Effector memory CD8-positive, alpha-beta T cell (primary cell): ENCODE data around the gene RGS19.

ENCODE experiments used
- ATAC-seq: fragments of 150-1000 bp; cut with Tn5 transposase; replicated peaks from 2 replicates; pipeline ENCODE4 v1.10.0; 2021; ENCODE audit warnings: mild to moderate bottlenecking, moderate library complexity
- DNase-seq, 3 experiments: peaks; one replicate each; pipeline ENCODE4 v3.0.0; 2021
- H3K27ac Mint-ChIP-seq, 2 donors: one replicate each; pipeline ENCODE4 v1.8.0; 2022; ENCODE audit warnings: mild to moderate bottlenecking in 2 of 2, mixed read lengths in 2 of 2, moderate library complexity in 2 of 2
- H3K27me3 Mint-ChIP-seq, 2 donors: one replicate each; pipeline ENCODE4 v1.8.0; 2022; ENCODE audit warnings: mixed read lengths in 2 of 2
- H3K36me3 Mint-ChIP-seq: one replicate; pipeline ENCODE4 v1.8.0; 2022; ENCODE audit warnings: mild to moderate bottlenecking, moderate library complexity, mixed read lengths; ENCODE audit not compliant: insufficient read depth
- H3K4me1 Mint-ChIP-seq, 2 donors: one replicate each; pipeline ENCODE4 v1.8.0; 2022; ENCODE audit warnings: low read depth in 2 of 2, mixed read lengths in 2 of 2
- H3K4me3 Mint-ChIP-seq, 2 donors: one replicate each; pipeline ENCODE4 v1.8.0; 2022; ENCODE audit warnings: mild to moderate bottlenecking in 2 of 2, mixed read lengths in 2 of 2, moderate library complexity in 2 of 2
- H3K9me3 Mint-ChIP-seq, 2 donors: one replicate each; pipeline ENCODE4 v1.8.0; 2022; ENCODE audit warnings: mixed read lengths in 2 of 2

Gene RGS19

GRCh38 chr20:64037199-64037497, 42.2 kb downstream of the RGS19 start:
- peaks cover 35% of the 10 kb centered on the region for H3K36me3 Mint-ChIP-seq
- no peaks in the 10 kb centered on the region for H3K9me3 Mint-ChIP-seq
- no peak for DNase-seq
- no peaks in the 10 kb centered on the region for H3K27me3 Mint-ChIP-seq
- no peak for ATAC-seq
- H3K4me1 Mint-ChIP-seq, result peaks cover 28 to 34% of the 10 kb centered on the region in 2 donors
- peak overlapping the region; percentile 69 to 75 for H3K4me3 Mint-ChIP-seq
- peak overlapping the region; percentile 81 to 85 for H3K27ac Mint-ChIP-seq

- no peaks in the 10 kb centered on the region for H3K27me3 Mint-ChIP-seq
- no peak for ATAC-seq
- peak overlapping the region; percentile 69 to 74 for H3K4me3 Mint-ChIP-seq
- DNase-seq, result no peak
- H3K36me3 Mint-ChIP-seq, result peaks cover 41% of the 10 kb centered on the region
- H3K4me1 Mint-ChIP-seq, result peaks cover 28 to 34% of the 10 kb centered on the region in 2 donors
- no peaks in the 10 kb centered on the region for H3K9me3 Mint-ChIP-seq
- peak overlapping the region; percentile 81 to 85 for H3K27ac Mint-ChIP-seq
These were observed 42.7 kb downstream of the RGS19 start for GRCh38 chr20:64036346-64037198.

- H3K4me3 Mint-ChIP-seq, result peak within 1 kb of the TSS; percentile 69 to 74
- H3K9me3 Mint-ChIP-seq, result no peaks in the 10 kb centered on the region
- H3K4me1 Mint-ChIP-seq, result peaks cover 28 to 34% of the 10 kb centered on the region in 2 donors
- DNase-seq (no peak), ATAC-seq (no peak)
- H3K36me3 Mint-ChIP-seq, result peaks cover 47% of the 10 kb centered on the region
- no peaks in the 10 kb centered on the region for H3K27me3 Mint-ChIP-seq
- H3K27ac Mint-ChIP-seq, result peak within 1 kb of the TSS; percentile 81 to 85
These were observed 43.4 kb downstream of the RGS19 start, which contains the start of gene C20orf204 for GRCh38 chr20:64035933-64036345. TSS of gene C20orf204 (plus strand) at chr20:64036182. CDS start at chr20:64036324, 142 bp downstream.

GRCh38 chr20:64035066-64035932, 44.0 kb downstream of the RGS19 start:
- Mint-ChIP-seq H3K36me3 (peaks cover 53% of the 10 kb centered on the region), H3K4me1 (peaks cover 28 to 34% of the 10 kb centered on the region in 2 donors), H3K4me3 (peak overlapping the region; percentile 64 to 74), H3K9me3 (no peaks in the 10 kb centered on the region), H3K27me3 (no peaks in the 10 kb centered on the region), H3K27ac (peak overlapping the region; percentile 81 to 85)
- ATAC-seq (peak; percentile 54), DNase-seq (peak in 2 of 3 experiments; percentile 33 to 36)

- ATAC-seq, result no peak
- peaks cover 66% of the 10 kb centered on the region for H3K36me3 Mint-ChIP-seq
These were observed 45.3 kb downstream of the RGS19 start for GRCh38 chr20:64033981-64034493.

GRCh38 chr20:64032706-64033624, 46.4 kb downstream of the RGS19 start:
- Mint-ChIP-seq H3K27me3 (no peaks in the 10 kb centered on the region), H3K36me3 (peaks cover 75% of the 10 kb centered on the region), H3K27ac (peak overlapping the region; percentile 81 to 83), H3K9me3 (no peaks in the 10 kb centered on the region), H3K4me3 (no peak overlapping the region), H3K4me1 (peaks cover 25 to 28% of the 10 kb centered on the region in 2 donors)
- DNase-seq, result no peak
- no peak for ATAC-seq

More at GRCh38 chr20:64033981-64034493, 45.3 kb downstream of the RGS19 start:
- no peaks in the 10 kb centered on the region for H3K9me3 Mint-ChIP-seq
- peak overlapping the region; percentile 81 to 82 for H3K27ac Mint-ChIP-seq
- H3K4me3 Mint-ChIP-seq, result peak overlapping the region; percentile 64 to 74
- no peak for DNase-seq
- peaks cover 25 to 28% of the 10 kb centered on the region in 2 donors for H3K4me1 Mint-ChIP-seq
- H3K27me3 Mint-ChIP-seq, result no peaks in the 10 kb centered on the region

- Mint-ChIP-seq H3K36me3 (peaks cover 75% of the 10 kb centered on the region), H3K27me3 (no peaks in the 10 kb centered on the region), H3K9me3 (no peaks in the 10 kb centered on the region), H3K4me3 (no peak overlapping the region), H3K27ac (no peak overlapping the region), H3K4me1 (peaks cover 14 to 26% of the 10 kb centered on the region in 2 donors)
- DNase-seq, result no peak
- ATAC-seq, result no peak
These were observed 47.5 kb downstream of the RGS19 start for GRCh38 chr20:64031822-64032314.

- H3K9me3 Mint-ChIP-seq, result no peaks in the 10 kb centered on the region
- peaks cover 87% of the 10 kb centered on the region for H3K36me3 Mint-ChIP-seq
- peak overlapping the region in 1 of 2 donors; percentile 76 for H3K27ac Mint-ChIP-seq
- DNase-seq, result no peak
- H3K4me1 Mint-ChIP-seq, result peaks cover 13 to 20% of the 10 kb centered on the region in 2 donors
- no peak for ATAC-seq
- H3K4me3 Mint-ChIP-seq, result no peak overlapping the region
- no peaks in the 10 kb centered on the region for H3K27me3 Mint-ChIP-seq
These were observed 48.8 kb downstream of the RGS19 start for GRCh38 chr20:64030371-64031134.

GRCh38 chr20:64029293-64030117, 49.8 kb downstream of the RGS19 start:
- H3K27me3 Mint-ChIP-seq, result no peaks in the 10 kb centered on the region
- H3K36me3 Mint-ChIP-seq, result peaks cover 90% of the 10 kb centered on the region
- no peaks in the 10 kb centered on the region for H3K9me3 Mint-ChIP-seq
- ATAC-seq (no peak), DNase-seq (no peak)
- H3K4me1 Mint-ChIP-seq, result peaks cover 4 to 13% of the 10 kb centered on the region in 2 donors
- no peak overlapping the region for H3K4me3 Mint-ChIP-seq
- peak overlapping the region; percentile 10 to 76 for H3K27ac Mint-ChIP-seq

GRCh38 chr20:64027981-64028685, 51.2 kb downstream of the RGS19 start:
- Mint-ChIP-seq H3K4me1 (peaks cover 0 to 4% of the 10 kb centered on the region in 2 donors), H3K9me3 (no peaks in the 10 kb centered on the region), H3K4me3 (no peak overlapping the region), H3K27me3 (no peaks in the 10 kb centered on the region), H3K27ac (no peak overlapping the region), H3K36me3 (peaks cover 94% of the 10 kb centered on the region)
- no peak for DNase-seq
- no peak for ATAC-seq

GRCh38 chr20:64025826-64026412, 53.4 kb downstream of the RGS19 start:
- no peak overlapping the region for H3K4me3 Mint-ChIP-seq
- H3K9me3 Mint-ChIP-seq, result no peaks in the 10 kb centered on the region
- H3K27ac Mint-ChIP-seq, result no peak overlapping the region
- no peaks in the 10 kb centered on the region for H3K27me3 Mint-ChIP-seq
- H3K36me3 Mint-ChIP-seq, result peaks cover 86% of the 10 kb centered on the region
- no peaks in the 10 kb centered on the region for H3K4me1 Mint-ChIP-seq
- DNase-seq (no peak), ATAC-seq (no peak)
